ENCODE measurements around the gene PIK3CB.

PIK3CB gene

DNA sequence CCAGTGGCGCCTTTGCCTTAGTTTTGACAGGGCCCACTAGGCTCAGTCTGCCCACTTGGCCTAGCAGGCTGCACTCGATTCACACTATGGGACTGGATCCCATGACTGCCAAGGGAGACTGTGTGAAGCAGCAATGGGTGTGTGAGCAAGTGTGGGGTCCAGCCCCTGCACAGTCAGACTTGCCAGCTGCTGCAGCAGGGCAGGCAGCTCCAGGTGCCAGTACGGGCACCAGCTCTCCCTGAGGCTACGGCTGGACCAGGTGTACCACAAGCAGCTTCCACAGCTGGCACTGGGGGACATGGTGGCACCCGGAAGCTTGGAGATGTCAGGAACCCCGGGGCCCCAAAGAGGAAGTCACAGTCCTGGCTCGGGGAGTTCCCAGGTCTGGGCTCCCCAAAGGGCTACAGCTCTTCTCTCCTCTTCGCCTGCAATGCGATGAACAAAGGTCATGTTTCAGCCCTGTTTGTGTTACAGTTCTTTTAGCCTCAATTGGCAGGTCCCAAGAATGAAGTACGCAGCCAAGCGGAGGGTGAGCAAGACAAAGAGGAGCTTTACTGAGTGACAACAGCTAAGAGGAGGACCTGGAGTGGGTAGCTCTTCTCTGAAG, 67.1 kb downstream of the PIK3CB start:
- TF ChIP-seq, protein P1, sequence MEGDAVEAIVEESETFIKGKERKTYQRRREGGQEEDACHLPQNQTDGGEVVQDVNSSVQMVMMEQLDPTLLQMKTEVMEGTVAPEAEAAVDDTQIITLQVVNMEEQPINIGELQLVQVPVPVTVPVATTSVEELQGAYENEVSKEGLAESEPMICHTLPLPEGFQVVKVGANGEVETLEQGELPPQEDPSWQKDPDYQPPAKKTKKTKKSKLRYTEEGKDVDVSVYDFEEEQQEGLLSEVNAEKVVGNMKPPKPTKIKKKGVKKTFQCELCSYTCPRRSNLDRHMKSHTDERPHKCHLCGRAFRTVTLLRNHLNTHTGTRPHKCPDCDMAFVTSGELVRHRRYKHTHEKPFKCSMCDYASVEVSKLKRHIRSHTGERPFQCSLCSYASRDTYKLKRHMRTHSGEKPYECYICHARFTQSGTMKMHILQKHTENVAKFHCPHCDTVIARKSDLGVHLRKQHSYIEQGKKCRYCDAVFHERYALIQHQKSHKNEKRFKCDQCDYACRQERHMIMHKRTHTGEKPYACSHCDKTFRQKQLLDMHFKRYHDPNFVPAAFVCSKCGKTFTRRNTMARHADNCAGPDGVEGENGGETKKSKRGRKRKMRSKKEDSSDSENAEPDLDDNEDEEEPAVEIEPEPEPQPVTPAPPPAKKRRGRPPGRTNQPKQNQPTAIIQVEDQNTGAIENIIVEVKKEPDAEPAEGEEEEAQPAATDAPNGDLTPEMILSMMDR (IDR thresholded peaks at IDR 0.05; ENCODE audit: borderline replicate concordance, control extremely low read depth, extremely low read depth, insufficient read depth, missing control alignments), result no peak
- in situ Hi-C loops (cut with MboI; ENCODE audit: low sequenced_read_pairs, unreplicated experiment), result no loop called here
- DNase-seq (ENCODE audit: low spot score), result no peak

DNA sequence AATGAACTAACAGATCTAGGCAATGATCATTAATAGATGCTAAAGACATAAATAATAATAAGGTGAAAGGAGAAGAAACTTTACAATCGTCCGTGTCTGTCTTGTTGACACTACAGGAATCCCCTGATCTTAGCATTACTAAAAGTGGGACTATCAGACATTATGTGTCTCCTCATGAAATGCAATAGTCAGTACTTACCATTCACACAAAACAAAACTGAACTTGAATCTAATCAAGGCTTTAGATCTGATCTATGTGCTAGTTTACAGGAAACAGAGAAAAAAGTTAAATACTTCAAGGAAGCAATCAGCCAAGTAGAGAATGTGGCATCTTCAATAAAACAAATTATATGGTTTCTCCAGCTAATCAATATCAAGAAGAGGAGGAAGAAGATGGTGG, 73.7 kb downstream of the PIK3CB start:
- in situ Hi-C loops (cut with MboI; ENCODE audit: low sequenced_read_pairs, unreplicated experiment), result no loop called here
- TF ChIP-seq, protein P1 (IDR thresholded peaks at IDR 0.05; ENCODE audit: borderline replicate concordance, control extremely low read depth, extremely low read depth, insufficient read depth, missing control alignments), result no peak
- DNase-seq (ENCODE audit: low spot score), result no peak

DNA sequence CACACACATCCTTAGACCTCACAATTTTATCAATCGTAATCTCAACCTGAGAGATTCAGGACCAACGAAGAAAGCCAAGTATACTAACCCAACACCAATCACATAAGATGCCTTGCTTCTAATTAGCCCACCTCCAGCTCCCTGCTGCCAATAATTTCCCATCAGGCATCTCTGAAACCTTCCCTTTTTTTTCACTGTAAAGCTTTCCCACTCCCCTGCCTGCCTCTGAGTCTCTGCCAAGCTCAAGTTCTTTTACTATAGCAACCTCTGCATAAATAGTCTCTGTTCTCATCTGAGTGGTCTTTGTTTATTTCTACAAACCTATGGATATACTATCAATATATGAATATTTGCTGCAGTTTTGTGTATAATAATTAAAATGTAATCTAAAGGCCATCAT, 86.5 kb downstream of the PIK3CB start:
- in situ Hi-C loops (cut with MboI; ENCODE audit: low sequenced_read_pairs, unreplicated experiment), result no loop called here
- no peak for DNase-seq (ENCODE audit: low spot score)
- TF ChIP-seq, protein P1 (IDR thresholded peaks at IDR 0.05; ENCODE audit: borderline replicate concordance, control extremely low read depth, extremely low read depth, insufficient read depth, missing control alignments), result no peak

DNA sequence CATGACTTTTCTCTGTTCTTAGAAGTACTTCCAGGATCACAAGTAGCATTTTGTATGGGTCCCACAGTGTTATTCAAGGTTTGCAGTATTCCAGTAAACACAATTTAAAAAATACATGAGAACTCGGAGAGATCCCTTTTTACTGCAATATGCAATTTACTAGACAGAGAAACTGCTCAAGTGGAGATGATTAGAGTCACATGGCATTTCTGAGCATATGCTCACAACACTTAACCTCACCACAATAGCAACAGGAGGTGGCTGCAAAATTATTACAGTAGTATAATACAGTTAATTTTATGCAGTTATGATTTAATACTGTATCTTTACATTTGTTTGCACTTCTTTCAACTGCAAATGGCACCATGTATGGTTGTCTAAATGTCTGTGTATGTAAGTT, 87.5 kb downstream of the PIK3CB start:
- TF ChIP-seq, protein P1 (IDR thresholded peaks at IDR 0.05; ENCODE audit: borderline replicate concordance, control extremely low read depth, extremely low read depth, insufficient read depth, missing control alignments), result no peak
- DNase-seq (ENCODE audit: low spot score), result no peak
- in situ Hi-C loops (cut with MboI; ENCODE audit: low sequenced_read_pairs, unreplicated experiment), result no loop called here

DNA sequence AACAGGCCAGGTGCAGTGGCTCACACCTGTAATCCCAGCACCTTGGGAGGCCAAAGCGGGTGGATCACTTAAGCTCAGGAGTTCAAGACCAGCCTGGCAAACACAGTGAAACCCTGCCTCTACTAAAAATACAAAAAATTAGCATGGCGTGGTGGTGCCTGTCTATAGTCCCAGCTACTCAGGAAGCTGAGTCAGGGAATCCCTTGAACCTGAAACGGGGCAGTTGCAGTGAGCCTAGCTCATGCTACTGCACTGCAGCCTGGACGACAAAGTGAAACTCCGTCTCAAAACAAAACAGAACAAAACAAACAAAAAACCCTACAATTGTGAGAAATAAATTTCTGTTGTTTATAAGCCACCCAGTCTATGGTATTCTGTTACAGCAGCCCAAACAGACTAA, 94.7 kb downstream of the PIK3CB start:
- in situ Hi-C loops (cut with MboI; ENCODE audit: low sequenced_read_pairs, unreplicated experiment), result no loop called here
- TF ChIP-seq, protein P1 (IDR thresholded peaks at IDR 0.05; ENCODE audit: borderline replicate concordance, control extremely low read depth, extremely low read depth, insufficient read depth, missing control alignments), result no peak
- no peak for DNase-seq (ENCODE audit: low spot score)

DNA sequence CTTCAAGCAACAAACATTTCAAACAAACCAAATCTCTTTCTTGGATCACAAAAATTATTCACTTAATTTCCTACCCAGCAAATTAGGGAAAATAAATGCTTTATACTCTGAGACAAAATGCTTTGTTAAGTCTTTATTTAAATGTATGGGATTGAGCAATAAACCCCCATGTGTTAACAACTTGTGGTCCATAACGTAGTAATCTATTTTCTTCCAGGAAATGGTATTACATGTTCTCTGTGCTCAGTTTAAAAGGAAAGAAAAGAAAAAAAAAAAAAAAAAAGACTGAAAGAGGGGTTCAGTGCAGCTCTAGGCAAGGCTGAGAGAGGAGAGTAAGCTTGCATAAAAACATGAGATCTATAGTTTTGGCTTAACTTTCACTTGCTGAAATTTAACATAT, 102.3 kb downstream of the PIK3CB start:
- TF ChIP-seq, protein P1 (IDR thresholded peaks at IDR 0.05; ENCODE audit: borderline replicate concordance, control extremely low read depth, extremely low read depth, insufficient read depth, missing control alignments), result no peak
- in situ Hi-C loops (cut with MboI; ENCODE audit: low sequenced_read_pairs, unreplicated experiment), result no loop called here
- no peak for DNase-seq (ENCODE audit: low spot score)

Data from GM13976 (cell line).